Measurements from ENCODE around the gene COLEC12. TPM values are rescaled to one million over a fixed set of nuclear protein-coding genes. Genes with fewer than 3 reads are reported as not detected.

COLEC12 gene
- total and polyA plus RNA-seq, 12 donors: 1.5 to 19.5 (median 8.6) TPM

DNA sequence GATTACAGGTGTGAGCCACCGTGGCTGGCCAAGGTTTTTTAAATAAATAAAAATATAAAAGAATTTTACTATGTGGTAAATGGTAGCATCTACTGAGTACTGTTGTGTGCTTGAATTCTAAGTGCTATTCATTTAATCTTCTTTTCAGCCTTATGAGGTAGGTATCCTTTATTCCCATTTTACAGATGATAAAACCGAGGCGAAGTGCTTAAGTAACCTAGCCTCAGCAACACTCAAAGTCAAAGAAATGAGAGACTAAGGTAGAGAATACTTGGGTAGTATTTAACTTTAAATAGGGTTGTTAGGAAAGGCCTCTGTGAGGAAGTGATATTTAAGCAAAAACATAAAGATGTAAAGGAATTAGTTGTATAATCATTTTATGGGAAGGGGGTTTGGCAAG, 227.0 kb downstream of the COLEC12 start:
- H3K9me3 ChIP-seq (replicated peaks in 1 of 3): peaks cover 0 to 5% (median 0%) of the 10 kb centered on the region in 3 donors
- H3K27ac ChIP-seq: no peak overlapping the region
- no peak overlapping the region for H3K4me3 ChIP-seq
- no peaks in the 10 kb centered on the region for H3K36me3 ChIP-seq (replicated peaks in 1 of 2)
- WGBS, 4 donors: 93 to 100% (median 97%) methylated on average over 3 of the region's 3 CpGs
- no peaks in the 10 kb centered on the region for H3K27me3 ChIP-seq
- intact Hi-C loops (cut with DNase I): no loop called here
- DNase-seq: no peak
- peaks cover 5 to 11% of the 10 kb centered on the region in 2 donors for H3K4me1 ChIP-seq (replicated peaks in 1 of 2)
- TF ChIP-seq, protein P1, sequence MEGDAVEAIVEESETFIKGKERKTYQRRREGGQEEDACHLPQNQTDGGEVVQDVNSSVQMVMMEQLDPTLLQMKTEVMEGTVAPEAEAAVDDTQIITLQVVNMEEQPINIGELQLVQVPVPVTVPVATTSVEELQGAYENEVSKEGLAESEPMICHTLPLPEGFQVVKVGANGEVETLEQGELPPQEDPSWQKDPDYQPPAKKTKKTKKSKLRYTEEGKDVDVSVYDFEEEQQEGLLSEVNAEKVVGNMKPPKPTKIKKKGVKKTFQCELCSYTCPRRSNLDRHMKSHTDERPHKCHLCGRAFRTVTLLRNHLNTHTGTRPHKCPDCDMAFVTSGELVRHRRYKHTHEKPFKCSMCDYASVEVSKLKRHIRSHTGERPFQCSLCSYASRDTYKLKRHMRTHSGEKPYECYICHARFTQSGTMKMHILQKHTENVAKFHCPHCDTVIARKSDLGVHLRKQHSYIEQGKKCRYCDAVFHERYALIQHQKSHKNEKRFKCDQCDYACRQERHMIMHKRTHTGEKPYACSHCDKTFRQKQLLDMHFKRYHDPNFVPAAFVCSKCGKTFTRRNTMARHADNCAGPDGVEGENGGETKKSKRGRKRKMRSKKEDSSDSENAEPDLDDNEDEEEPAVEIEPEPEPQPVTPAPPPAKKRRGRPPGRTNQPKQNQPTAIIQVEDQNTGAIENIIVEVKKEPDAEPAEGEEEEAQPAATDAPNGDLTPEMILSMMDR (IDR thresholded peaks at IDR 0.05): no peak
- TF ChIP-seq POLR2A (IDR thresholded peaks at IDR 0.05): no peak

DNA sequence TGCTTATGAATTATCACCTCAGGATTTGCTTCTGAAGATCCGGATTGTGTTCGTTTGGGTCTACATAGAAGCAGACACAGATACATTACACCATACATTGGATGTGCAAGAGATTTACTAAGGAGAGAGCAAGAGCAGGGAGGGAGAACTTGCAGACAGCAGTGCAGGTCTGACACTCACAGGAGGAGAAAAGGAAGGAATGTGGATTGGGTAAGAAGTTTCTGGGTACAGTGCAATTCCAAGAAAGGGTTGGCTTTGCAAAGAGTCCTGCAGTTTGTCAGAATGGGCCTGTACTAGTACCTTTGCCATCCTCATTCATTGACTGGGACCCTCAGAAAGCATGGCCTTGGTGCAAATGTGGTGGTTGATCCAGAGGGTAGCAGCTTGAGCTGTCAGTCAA, 227.9 kb downstream of the COLEC12 start:
- no peak for DNase-seq
- TF ChIP-seq, protein P1 (IDR thresholded peaks at IDR 0.05): no peak
- no peak for TF ChIP-seq POLR2A (IDR thresholded peaks at IDR 0.05)
- Histone ChIP-seq H3K27ac (no peak overlapping the region), H3K27me3 (no peaks in the 10 kb centered on the region), H3K9me3 (replicated peaks in 1 of 3) (no peaks in the 10 kb centered on the region), H3K36me3 (replicated peaks in 1 of 2) (no peaks in the 10 kb centered on the region), H3K4me3 (no peak overlapping the region), H3K4me1 (replicated peaks in 1 of 2) (peaks cover 5 to 11% of the 10 kb centered on the region in 2 donors)
- 85 to 95% (median 92%) methylated on average over 2 of the region's 2 CpGs for WGBS, 4 donors
- intact Hi-C loops (cut with DNase I): no loop called here

DNA sequence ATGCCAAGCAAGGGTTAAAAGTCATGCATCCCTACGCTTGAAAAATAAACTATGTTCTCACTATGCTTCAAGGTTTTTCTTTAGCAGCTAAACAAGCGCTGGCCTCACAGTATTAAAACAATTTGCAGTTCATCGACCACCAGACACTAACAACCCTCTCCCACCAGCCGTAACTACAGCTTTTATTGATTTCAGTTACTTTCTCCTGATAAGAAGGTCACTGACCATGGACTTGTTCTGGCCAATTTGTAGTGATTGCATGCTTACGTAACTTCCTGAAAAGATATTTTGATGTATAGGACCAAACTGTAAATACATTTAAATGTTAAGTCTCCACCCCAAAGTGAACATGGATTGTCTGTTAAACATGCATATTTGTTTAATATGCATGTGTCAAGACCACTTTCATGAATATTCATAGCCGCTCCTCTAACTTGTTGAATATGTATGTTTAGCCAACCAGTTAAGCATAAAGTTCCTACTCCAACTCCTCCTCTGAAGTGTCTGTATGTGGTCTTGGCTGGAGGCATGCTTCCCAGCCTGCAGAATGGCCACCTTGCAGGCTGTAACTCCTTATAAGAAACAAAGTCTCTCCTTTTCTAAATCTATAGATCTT, 230.9 kb downstream of the COLEC12 start:
- Histone ChIP-seq H3K27me3 (no peaks in the 10 kb centered on the region), H3K4me1 (replicated peaks in 1 of 2) (peaks cover 5 to 19% of the 10 kb centered on the region in 2 donors), H3K36me3 (replicated peaks in 1 of 2) (peaks cover 0 to 7% of the 10 kb centered on the region in 2 donors), H3K4me3 (no peak overlapping the region), H3K27ac (no peak overlapping the region), H3K9me3 (replicated peaks in 1 of 3) (no peaks in the 10 kb centered on the region)
- 76 to 81% (median 77%) methylated on average over 6 of the region's 6 CpGs for WGBS, 4 donors
- intact Hi-C loops (cut with DNase I): no loop called here
- TF ChIP-seq POLR2A (IDR thresholded peaks at IDR 0.05): no peak
- TF ChIP-seq, protein P1 (IDR thresholded peaks at IDR 0.05): no peak
- DNase-seq: no peak

DNA sequence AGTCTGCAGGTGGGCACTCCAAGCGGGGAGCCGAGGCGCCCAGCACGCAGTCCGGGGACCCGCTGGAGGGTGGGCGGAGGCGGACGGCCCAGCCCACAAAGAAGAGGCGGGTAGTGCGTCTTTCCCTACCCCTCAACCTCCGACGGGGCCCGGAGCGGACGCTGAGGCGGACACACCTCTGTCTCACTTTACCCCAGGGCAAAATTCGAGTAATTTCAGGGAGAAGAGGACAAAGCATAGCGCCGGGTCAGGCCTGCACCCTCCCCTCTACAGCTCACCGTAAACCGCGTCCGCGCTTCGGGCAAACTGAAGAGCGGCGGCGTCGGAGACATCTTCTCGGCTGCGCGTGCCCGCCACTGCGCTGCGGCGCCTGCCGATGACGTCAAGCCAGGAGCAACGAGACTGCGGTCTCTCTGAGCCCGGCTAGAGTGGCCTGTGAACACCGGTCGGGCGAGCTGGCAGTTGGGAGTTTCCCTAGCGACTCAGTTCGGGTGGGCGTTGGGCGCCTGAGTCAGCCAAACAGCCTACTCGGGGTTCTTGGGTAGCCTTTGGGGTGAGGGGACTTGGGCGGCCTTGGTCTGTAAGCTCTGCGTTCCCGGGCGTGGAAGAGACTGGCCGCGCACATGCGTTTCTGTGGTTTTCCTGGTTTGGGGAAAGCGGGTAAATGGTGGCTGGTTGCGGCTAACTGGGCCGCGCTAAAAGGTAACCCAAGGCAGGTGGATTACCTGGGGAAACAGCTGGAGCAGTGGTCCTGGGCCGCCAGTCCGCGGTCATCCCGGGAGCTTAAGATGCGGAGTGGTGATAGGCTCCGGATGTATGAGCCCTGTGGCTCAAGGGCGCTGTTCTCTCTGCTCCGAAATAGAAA, 232.6 kb downstream of the COLEC12 start, which contains the start of gene THOC1:
Gene THOC1 (minus strand): TSS at position 360 of the 865 bp plus-strand sequence. CDS start 28 bp downstream, at position 332.
- DNase-seq: peak; percentile 91 to 96 (median 93)
- Histone ChIP-seq H3K27me3 (no peaks in the 10 kb centered on the region), H3K4me1 (replicated peaks in 1 of 2) (peaks cover 5 to 19% of the 10 kb centered on the region in 2 donors), H3K27ac (peak within 1 kb of the TSS; percentile 56 to 95 (median 78)), H3K4me3 (peak within 1 kb of the TSS; percentile 68 to 90 (median 80)), H3K9me3 (replicated peaks in 1 of 3) (no peaks in the 10 kb centered on the region), H3K36me3 (replicated peaks in 1 of 2) (peaks cover 0 to 21% of the 10 kb centered on the region in 2 donors)
- 0 to 1% (median 0%) methylated on average over 26 to 69 of the region's 69 CpGs for WGBS, 4 donors
- peak; percentile 73 to 85 for TF ChIP-seq POLR2A (IDR thresholded peaks at IDR 0.05)
- TF ChIP-seq, protein P1 (IDR thresholded peaks at IDR 0.05): no peak
- intact Hi-C loops (cut with DNase I): no loop called here
